Breast epithelium (tissue), 3 donors: Measurements from ENCODE around the gene SH3D19.

Experiments
- POLR2A ChIP-seq: fragments of 450-650 bp; IDR thresholded peaks from one replicate; pipeline ENCODE4 v1.6.1; 2016; ENCODE audit warnings: antibody characterized with exemption, mild to moderate bottlenecking, moderate library complexity
- POLR2AphosphoS5 ChIP-seq, 3 donors: sonication (generic); formaldehyde crosslinking; IDR thresholded peaks; one replicate each; pipeline ENCODE4 v1.6.1; 2017; ENCODE audit warnings: antibody characterized with exemption in 3 of 3

GRCh38 chr4:151263455-151263854, 62.0 kb downstream of the SH3D19 start:
- TF ChIP-seq POLR2AphosphoS5 (IDR thresholded peaks at IDR 0.05) = no peak
- no peak for TF ChIP-seq POLR2A
